ENCODE measurements around the gene SERINC3.

DNA sequence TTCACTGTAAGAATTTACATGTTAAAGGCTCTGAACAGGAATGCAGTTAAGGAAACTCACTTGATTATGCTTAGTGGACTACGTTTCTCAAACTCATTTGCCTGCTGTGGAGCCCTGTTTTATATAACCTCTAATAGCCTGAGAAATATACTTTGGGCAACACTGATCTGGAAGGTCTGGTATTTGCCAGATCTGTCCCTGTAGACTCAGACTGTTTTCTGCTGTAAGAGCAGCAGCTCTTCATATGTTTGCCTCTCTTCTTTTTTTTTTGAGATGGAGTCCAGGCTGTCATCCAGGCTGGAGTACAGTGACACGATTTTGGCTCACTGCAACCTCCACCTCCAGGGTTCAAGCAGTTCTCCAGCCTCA is 36.1 kb downstream of the SERINC3 start:
- TF ChIP-seq ZNF274 (IDR thresholded peaks at IDR 0.05; ENCODE audit: low read depth, low read length) (no peak), YY1 (IDR thresholded peaks at IDR 0.05; ENCODE audit: insufficient read depth, insufficient read length) (no peak), SUZ12 (IDR thresholded peaks at IDR 0.05; ENCODE audit: extremely low read depth, insufficient read depth, insufficient read length) (no peak)
